DOHH2 (cell line): Measurements from ENCODE around the gene RIC8A.

Experiments used
- CTCF ChIP-seq: fragments of 200-600 bp; sonication (generic); IDR thresholded peaks from one replicate; pipeline ENCODE4 v1.5.1; 2014; ENCODE audit warnings: antibody characterized with exemption, mild to moderate bottlenecking, low read depth, low read length; ENCODE audit not compliant: poor library complexity, severe bottlenecking
- EZH2phosphoT487 ChIP-seq: fragments of 200-600 bp; sonication (generic); IDR thresholded peaks from 2 replicates; pipeline ENCODE4 v1.6.1; 2017; ENCODE audit warnings: borderline replicate concordance, mild to moderate bottlenecking, antibody characterized with exemption, low read length, moderate library complexity, mixed read lengths

GRCh38 chr11:235997-236773 is 28.7 kb downstream of the RIC8A start, which contains the start of gene SIRT3:
- TF ChIP-seq CTCF (no peak), EZH2phosphoT487 (no peak)
